Stimulated activated naive CD8-positive, alpha-beta T cell treated with anti-CD3 and anti-CD28 coated beads, Interleukin-15, Interleukin-2, amounts not matched to agents 100 ng/mL and 50 ng/mL, for 24 hours (primary cell): Measurements from ENCODE around the gene PTPRB.

Experiments
- H3K27ac Mint-ChIP-seq: one replicate; pipeline ENCODE4 v1.8.0; 2021; ENCODE audit warnings: mild to moderate bottlenecking, mixed read lengths
- H3K27me3 Mint-ChIP-seq: one replicate; pipeline ENCODE4 v1.8.0; 2021; ENCODE audit warnings: mixed read lengths
- H3K36me3 Mint-ChIP-seq: one replicate; pipeline ENCODE4 v1.8.0; 2021; ENCODE audit warnings: low read depth, mixed read lengths
- H3K4me1 Mint-ChIP-seq: one replicate; pipeline ENCODE4 v1.8.0; 2021; ENCODE audit warnings: low read depth, mixed read lengths
- H3K4me3 Mint-ChIP-seq: one replicate; pipeline ENCODE4 v1.8.0; 2021; ENCODE audit warnings: mild to moderate bottlenecking, mixed read lengths
- H3K9me3 Mint-ChIP-seq: one replicate; pipeline ENCODE4 v1.8.0; 2021; ENCODE audit warnings: mixed read lengths

The PTPRB gene

DNA sequence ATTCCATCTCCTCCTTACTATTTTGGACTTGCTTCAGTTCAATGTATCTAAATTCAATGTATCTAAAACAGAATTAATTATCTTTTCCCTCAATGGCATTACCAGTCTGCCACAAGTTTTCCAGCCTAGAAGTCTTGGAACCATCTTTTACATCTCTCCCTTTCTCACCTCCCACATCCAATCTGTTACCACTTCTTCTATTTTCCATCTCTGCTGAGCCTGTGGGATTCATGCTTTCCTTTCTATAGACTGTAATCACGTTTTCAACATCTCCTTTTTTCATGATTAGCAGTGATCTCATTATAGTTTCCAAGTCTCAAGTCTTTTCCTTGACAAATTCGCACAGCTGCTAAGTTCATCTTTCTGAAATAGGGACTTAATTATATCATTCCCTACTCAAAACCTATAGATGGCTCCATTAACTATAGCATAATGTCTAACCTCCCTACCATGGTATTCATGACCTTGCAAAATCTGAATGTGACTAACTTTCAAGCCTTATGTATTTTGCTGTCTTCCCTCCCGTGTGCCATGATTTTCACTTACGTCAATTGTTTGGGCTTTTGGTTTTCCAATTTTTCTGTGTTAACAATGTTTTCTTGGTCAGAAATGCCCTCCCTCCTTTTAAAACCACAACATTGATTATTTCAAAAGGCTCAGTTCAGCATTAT lies 20.5 kb upstream of the PTPRB start:
- H3K4me1 Mint-ChIP-seq = peaks cover 4% of the 10 kb centered on the region
- no peak overlapping the region for H3K4me3 Mint-ChIP-seq
- H3K36me3 Mint-ChIP-seq = no peaks in the 10 kb centered on the region
- no peak overlapping the region for H3K27ac Mint-ChIP-seq
- H3K9me3 Mint-ChIP-seq = no peaks in the 10 kb centered on the region
- H3K27me3 Mint-ChIP-seq = no peaks in the 10 kb centered on the region

- peaks cover 3% of the 10 kb centered on the region for H3K27me3 Mint-ChIP-seq
- H3K4me3 Mint-ChIP-seq = no peak overlapping the region
- H3K27ac Mint-ChIP-seq = no peak overlapping the region
- H3K4me1 Mint-ChIP-seq = no peaks in the 10 kb centered on the region
- no peaks in the 10 kb centered on the region for H3K36me3 Mint-ChIP-seq
- H3K9me3 Mint-ChIP-seq = no peaks in the 10 kb centered on the region
Observed at GRCh38 chr12:70652451-70652850, 15.2 kb upstream of the PTPRB start.

GRCh38 chr12:70648831-70649230 lies 11.6 kb upstream of the PTPRB start:
- no peak overlapping the region for H3K4me3 Mint-ChIP-seq
- H3K27ac Mint-ChIP-seq = no peak overlapping the region
- no peaks in the 10 kb centered on the region for H3K36me3 Mint-ChIP-seq
- H3K4me1 Mint-ChIP-seq = peaks cover 5% of the 10 kb centered on the region
- no peaks in the 10 kb centered on the region for H3K9me3 Mint-ChIP-seq
- H3K27me3 Mint-ChIP-seq = peaks cover 7% of the 10 kb centered on the region

GRCh38 chr12:70648191-70648590 lies 11.0 kb upstream of the PTPRB start:
- Mint-ChIP-seq H3K36me3 (no peaks in the 10 kb centered on the region), H3K27me3 (peaks cover 7% of the 10 kb centered on the region)

DNA sequence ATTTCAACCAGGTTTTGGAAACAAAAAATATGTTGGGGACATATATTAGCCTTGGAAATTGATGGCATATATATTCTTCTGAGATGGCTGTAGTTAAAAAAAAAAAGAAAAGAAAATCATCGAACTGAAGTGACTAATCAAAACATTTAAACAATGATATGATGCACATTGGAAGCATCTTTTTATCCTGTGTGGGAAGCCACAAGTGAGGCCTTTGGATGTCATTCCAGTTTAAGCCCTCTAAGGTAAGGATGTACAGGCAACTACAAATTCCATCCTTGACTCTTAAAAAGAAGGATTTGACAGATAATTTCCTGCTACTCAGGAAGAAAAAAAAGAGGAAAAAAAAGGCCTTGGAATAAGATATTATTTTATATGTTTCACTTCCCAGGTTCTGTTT lies 9.6 kb upstream of the PTPRB start:
- Mint-ChIP-seq H3K27me3 (peaks cover 4% of the 10 kb centered on the region), H3K4me3 (no peak overlapping the region), H3K27ac (no peak overlapping the region), H3K4me1 (peaks cover 5% of the 10 kb centered on the region), H3K9me3 (no peaks in the 10 kb centered on the region), H3K36me3 (no peaks in the 10 kb centered on the region)

More at GRCh38 chr12:70648191-70648590, 11.0 kb upstream of the PTPRB start:
- H3K27ac Mint-ChIP-seq = no peak overlapping the region
- H3K9me3 Mint-ChIP-seq = no peaks in the 10 kb centered on the region
- peaks cover 5% of the 10 kb centered on the region for H3K4me1 Mint-ChIP-seq
- no peak overlapping the region for H3K4me3 Mint-ChIP-seq

- Mint-ChIP-seq H3K27ac (peak overlapping the region; percentile 38), H3K27me3 (peaks cover 4% of the 10 kb centered on the region), H3K9me3 (no peaks in the 10 kb centered on the region), H3K4me1 (peaks cover 5% of the 10 kb centered on the region), H3K4me3 (no peak overlapping the region), H3K36me3 (no peaks in the 10 kb centered on the region)
Observed at GRCh38 chr12:70645494-70646317, 8.5 kb upstream of the PTPRB start.

DNA sequence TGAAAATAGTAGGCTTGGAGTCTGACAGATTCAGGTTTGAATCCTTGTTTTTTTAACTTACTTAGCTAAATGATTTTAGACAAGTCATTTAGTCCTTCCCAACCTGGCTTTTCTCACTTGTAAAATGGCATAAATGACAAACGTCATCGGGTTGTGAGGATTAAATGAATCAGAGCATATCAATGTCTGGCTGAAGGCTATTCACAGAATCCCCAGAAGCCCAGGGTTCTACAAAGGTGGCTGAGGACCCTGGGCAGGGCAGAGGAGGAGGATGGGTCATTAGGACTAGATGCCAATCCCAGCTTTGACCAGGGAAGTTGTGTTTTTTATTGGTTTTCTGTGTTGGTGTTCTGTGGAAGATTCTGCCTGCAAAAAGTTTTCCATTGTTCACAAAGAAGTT lies 7.6 kb upstream of the PTPRB start:
- H3K36me3 Mint-ChIP-seq = no peaks in the 10 kb centered on the region
- H3K4me1 Mint-ChIP-seq = peaks cover 5% of the 10 kb centered on the region
- peaks cover 4% of the 10 kb centered on the region for H3K27me3 Mint-ChIP-seq
- no peaks in the 10 kb centered on the region for H3K9me3 Mint-ChIP-seq
- H3K4me3 Mint-ChIP-seq = no peak overlapping the region
- no peak overlapping the region for H3K27ac Mint-ChIP-seq

- Mint-ChIP-seq H3K27me3 (peaks cover 9% of the 10 kb centered on the region), H3K4me1 (peaks cover 5% of the 10 kb centered on the region), H3K27ac (no peak overlapping the region), H3K4me3 (no peak overlapping the region), H3K36me3 (no peaks in the 10 kb centered on the region), H3K9me3 (no peaks in the 10 kb centered on the region)
Observed at GRCh38 chr12:70643939-70644338, 6.7 kb upstream of the PTPRB start.

GRCh38 chr12:70641691-70642090 lies 4.5 kb upstream of the PTPRB start:
- Mint-ChIP-seq H3K27me3 (peaks cover 17% of the 10 kb centered on the region), H3K4me3 (no peak overlapping the region), H3K27ac (no peak overlapping the region), H3K9me3 (no peaks in the 10 kb centered on the region), H3K36me3 (no peaks in the 10 kb centered on the region), H3K4me1 (peaks cover 5% of the 10 kb centered on the region)

DNA sequence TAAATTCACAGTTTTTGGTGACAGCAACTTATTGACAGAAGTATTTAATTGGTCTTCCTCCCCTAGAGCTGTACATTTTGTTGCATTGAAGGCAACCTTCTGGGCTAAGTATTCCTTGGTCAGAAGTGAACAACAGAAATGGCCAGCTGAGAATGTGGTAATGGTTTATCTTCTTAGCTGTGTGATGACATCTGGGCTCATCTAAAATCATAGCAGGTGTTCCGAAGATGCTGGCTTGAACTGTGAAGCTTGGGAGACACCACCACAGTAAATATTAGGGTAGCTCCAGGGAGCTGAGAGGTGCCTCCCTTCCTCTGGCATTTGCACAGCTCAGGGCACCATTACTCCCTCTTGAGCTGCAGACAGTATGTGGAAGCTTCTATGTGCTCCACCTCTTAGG lies 3.7 kb upstream of the PTPRB start:
- Mint-ChIP-seq H3K36me3 (no peaks in the 10 kb centered on the region), H3K9me3 (no peaks in the 10 kb centered on the region), H3K27ac (no peak overlapping the region), H3K27me3 (peaks cover 17% of the 10 kb centered on the region), H3K4me3 (no peak overlapping the region), H3K4me1 (peaks cover 5% of the 10 kb centered on the region)

DNA sequence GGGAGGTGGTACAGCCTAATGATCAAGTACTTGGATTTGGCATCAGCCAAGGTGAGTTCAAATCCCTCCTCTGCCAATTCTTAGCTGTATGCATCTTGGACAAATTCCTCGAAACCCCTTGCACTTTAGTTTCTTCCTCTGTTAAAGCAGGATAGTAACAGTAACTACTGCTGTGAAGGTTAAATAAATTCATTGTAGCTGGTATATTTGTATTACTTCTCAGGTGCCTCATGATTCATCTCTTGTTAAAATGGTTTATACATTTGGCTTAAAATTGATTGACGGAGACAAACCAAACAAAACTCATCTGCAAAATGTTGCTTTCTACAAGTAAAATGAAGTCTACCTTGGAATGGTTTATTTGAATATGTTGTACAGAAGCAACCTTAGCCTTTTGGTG lies 2.3 kb upstream of the PTPRB start:
- Mint-ChIP-seq H3K4me3 (no peak overlapping the region), H3K4me1 (no peaks in the 10 kb centered on the region), H3K36me3 (no peaks in the 10 kb centered on the region), H3K27me3 (peaks cover 23% of the 10 kb centered on the region), H3K9me3 (no peaks in the 10 kb centered on the region), H3K27ac (no peak overlapping the region)

DNA sequence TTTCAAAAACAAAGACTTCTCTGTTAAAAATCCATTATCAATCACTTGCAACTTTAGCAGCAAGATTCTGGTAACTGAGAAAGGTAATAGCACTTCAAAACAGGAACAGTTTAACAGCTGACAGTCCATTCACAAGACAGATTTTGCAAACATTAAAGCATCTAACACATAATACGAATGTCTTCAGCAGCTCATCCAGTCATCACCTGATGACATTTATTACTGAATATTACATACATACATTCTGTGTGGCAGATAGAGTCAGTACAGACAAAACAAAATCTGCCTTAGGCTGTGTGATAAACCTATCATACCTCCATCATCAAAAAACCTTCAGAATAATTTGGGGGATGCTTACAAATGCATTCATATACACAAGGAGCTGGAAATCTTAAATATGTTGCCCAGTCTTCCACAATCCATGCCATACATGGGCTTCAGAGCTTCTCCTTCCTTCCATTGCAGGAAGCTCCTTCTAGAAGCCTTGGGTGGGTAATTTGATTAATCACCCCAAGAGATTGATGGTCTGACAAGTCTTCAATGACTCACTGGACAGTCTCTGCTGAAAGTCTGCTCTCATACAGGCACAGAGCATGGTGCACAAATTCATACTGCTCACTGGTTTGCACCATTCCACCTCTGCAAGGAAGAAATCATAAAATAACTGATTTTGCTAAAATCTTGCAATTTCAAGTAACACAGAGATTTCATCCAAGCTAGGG lies 1.6 kb upstream of the PTPRB start:
- no peaks in the 10 kb centered on the region for H3K36me3 Mint-ChIP-seq
- H3K4me3 Mint-ChIP-seq = no peak overlapping the region
- H3K27ac Mint-ChIP-seq = no peak overlapping the region
- H3K27me3 Mint-ChIP-seq = peaks cover 23% of the 10 kb centered on the region
- no peaks in the 10 kb centered on the region for H3K9me3 Mint-ChIP-seq
- H3K4me1 Mint-ChIP-seq = no peaks in the 10 kb centered on the region

GRCh38 chr12:70635755-70636154 lies 1.5 kb downstream of the PTPRB start:
- no peak overlapping the region for H3K27ac Mint-ChIP-seq
- H3K4me3 Mint-ChIP-seq = no peak overlapping the region
- no peaks in the 10 kb centered on the region for H3K4me1 Mint-ChIP-seq
- H3K36me3 Mint-ChIP-seq = no peaks in the 10 kb centered on the region
- H3K27me3 Mint-ChIP-seq = peaks cover 23% of the 10 kb centered on the region
- H3K9me3 Mint-ChIP-seq = no peaks in the 10 kb centered on the region

GRCh38 chr12:70628701-70629480 lies 8.3 kb downstream of the PTPRB start:
- H3K27ac Mint-ChIP-seq = no peak overlapping the region
- H3K9me3 Mint-ChIP-seq = no peaks in the 10 kb centered on the region
- no peaks in the 10 kb centered on the region for H3K36me3 Mint-ChIP-seq
- H3K27me3 Mint-ChIP-seq = peaks cover 6% of the 10 kb centered on the region
- H3K4me3 Mint-ChIP-seq = no peak overlapping the region
- H3K4me1 Mint-ChIP-seq = no peaks in the 10 kb centered on the region
